Activated naive CD8-positive, alpha-beta T cell treated with anti-CD3 and anti-CD28 coated beads, Interleukin-2, amount 50 U/mL, for 24 hours (primary cell): ENCODE data around the gene CCR5AS.
"Not testable (repeated sequence)": the region's sequence is repeated elsewhere in the genome, so short reads cannot be mapped to it uniquely, and the experiment has no call there.

Experiments
- ATAC-seq: fragments of 150-1000 bp; cut with Tn5 transposase; one replicate; pipeline ENCODE4 v1.10.0; 2021
- DNase-seq: peaks from one replicate; pipeline ENCODE4 v3.0.0; 2021
- H3K27ac Mint-ChIP-seq: one replicate; pipeline ENCODE4 v1.8.0; 2021; ENCODE audit warnings: mild to moderate bottlenecking, mixed read lengths
- H3K27me3 Mint-ChIP-seq: one replicate; pipeline ENCODE4 v1.8.0; 2021; ENCODE audit warnings: mixed read lengths
- H3K36me3 Mint-ChIP-seq: one replicate; pipeline ENCODE4 v1.8.0; 2021; ENCODE audit warnings: low read depth, mixed read lengths
- H3K4me1 Mint-ChIP-seq: one replicate; pipeline ENCODE4 v1.8.0; 2021; ENCODE audit warnings: mixed read lengths
- H3K4me3 Mint-ChIP-seq: one replicate; pipeline ENCODE4 v1.8.0; 2021; ENCODE audit warnings: mild to moderate bottlenecking, moderate library complexity, mixed read lengths
- H3K9me3 Mint-ChIP-seq: one replicate; pipeline ENCODE4 v1.8.0; 2021; ENCODE audit warnings: mixed read lengths

CCR5AS gene

DNA sequence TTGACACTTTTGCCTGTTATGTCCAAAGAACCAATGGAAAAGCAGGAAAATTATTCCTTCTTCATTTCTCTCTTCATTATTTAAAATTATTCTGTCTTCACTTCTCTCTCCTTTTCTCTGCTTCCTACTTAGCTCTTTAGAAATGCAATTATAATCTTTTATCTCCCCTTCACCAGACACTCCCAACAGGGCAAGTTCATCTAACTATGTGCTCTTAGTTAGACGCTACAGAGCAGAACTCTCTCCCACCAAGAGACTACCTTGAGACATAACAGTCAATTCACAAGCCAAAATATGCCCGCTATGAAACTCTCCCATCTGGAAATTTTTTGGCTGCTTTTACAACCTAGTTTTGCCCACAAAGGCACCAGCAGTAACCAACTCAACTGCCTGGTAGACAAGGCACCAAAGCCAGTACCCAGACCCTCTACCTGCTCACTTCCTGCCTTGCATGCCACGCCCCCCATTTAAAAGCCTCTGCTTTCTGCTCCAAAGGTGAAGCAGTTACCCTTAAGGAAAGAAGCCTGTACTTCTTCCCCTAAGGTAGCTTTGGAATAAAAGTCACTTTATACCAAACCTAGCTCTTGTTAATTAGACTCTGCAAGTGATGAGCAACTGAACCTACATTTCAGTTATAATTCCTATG is 28.3 kb upstream of the CCR5AS start:
- H3K4me3 Mint-ChIP-seq = no peak overlapping the region
- H3K27me3 Mint-ChIP-seq = no peaks in the 10 kb centered on the region
- peaks cover 8% of the 10 kb centered on the region for H3K36me3 Mint-ChIP-seq
- no peak overlapping the region for H3K27ac Mint-ChIP-seq
- ATAC-seq (no peak), DNase-seq (no peak)
- peaks cover 16% of the 10 kb centered on the region for H3K9me3 Mint-ChIP-seq
- peaks cover 1% of the 10 kb centered on the region for H3K4me1 Mint-ChIP-seq

GRCh38 chr3:46433841-46434240 is 27.0 kb upstream of the CCR5AS start:
- Mint-ChIP-seq H3K36me3 (peaks cover 8% of the 10 kb centered on the region), H3K27ac (no peak overlapping the region)

DNA sequence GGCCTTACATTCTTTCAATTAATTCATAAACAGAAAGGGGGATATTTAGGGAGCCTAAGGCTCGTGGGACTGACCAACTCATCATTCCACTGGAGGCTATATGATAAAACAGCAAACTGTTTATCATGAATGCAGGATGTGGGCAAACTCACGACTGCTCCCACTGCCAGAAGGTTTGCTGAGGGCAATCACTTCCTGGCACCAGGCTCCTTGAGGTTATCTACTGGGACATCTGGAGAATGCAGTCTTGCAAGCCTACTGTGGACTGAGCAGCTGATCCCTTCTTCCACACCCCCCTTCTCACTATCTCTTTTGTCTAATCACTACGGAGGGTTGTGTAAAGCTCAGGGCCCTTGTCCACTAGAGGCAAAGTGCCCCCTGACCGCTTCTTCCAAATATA is 26.3 kb upstream of the CCR5AS start:
- not testable (repeated sequence) for H3K4me3 Mint-ChIP-seq, H3K36me3 Mint-ChIP-seq, ATAC-seq, H3K27ac Mint-ChIP-seq, DNase-seq, H3K4me1 Mint-ChIP-seq, H3K27me3 Mint-ChIP-seq
- H3K9me3 Mint-ChIP-seq = peaks cover 16% of the 10 kb centered on the region

More at GRCh38 chr3:46433841-46434240, 27.0 kb upstream of the CCR5AS start:
- Mint-ChIP-seq H3K27me3 (no peaks in the 10 kb centered on the region), H3K4me1 (no peaks in the 10 kb centered on the region), H3K9me3 (peaks cover 16% of the 10 kb centered on the region), H3K4me3 (no peak overlapping the region)
- DNase-seq = no peak
- ATAC-seq = no peak

GRCh38 chr3:46431905-46432304 is 25.0 kb upstream of the CCR5AS start:
- H3K27ac Mint-ChIP-seq, H3K4me1 Mint-ChIP-seq, DNase-seq, H3K27me3 Mint-ChIP-seq, ATAC-seq, H3K4me3 Mint-ChIP-seq, H3K36me3 Mint-ChIP-seq: not testable (repeated sequence)
- H3K9me3 Mint-ChIP-seq = peaks cover 16% of the 10 kb centered on the region

- not testable (repeated sequence) for H3K36me3 Mint-ChIP-seq, H3K27me3 Mint-ChIP-seq, H3K27ac Mint-ChIP-seq, H3K4me1 Mint-ChIP-seq, DNase-seq, H3K4me3 Mint-ChIP-seq, ATAC-seq
- peaks cover 16% of the 10 kb centered on the region for H3K9me3 Mint-ChIP-seq
These were observed 24.0 kb upstream of the CCR5AS start for GRCh38 chr3:46430879-46431278.

GRCh38 chr3:46429671-46430070 is 22.8 kb upstream of the CCR5AS start:
- Mint-ChIP-seq H3K4me3 (no peak overlapping the region), H3K9me3 (peaks cover 16% of the 10 kb centered on the region), H3K4me1 (no peaks in the 10 kb centered on the region), H3K36me3 (peaks cover 8% of the 10 kb centered on the region), H3K27me3 (no peaks in the 10 kb centered on the region), H3K27ac (no peak overlapping the region)
- no peak for DNase-seq
- no peak for ATAC-seq

DNA sequence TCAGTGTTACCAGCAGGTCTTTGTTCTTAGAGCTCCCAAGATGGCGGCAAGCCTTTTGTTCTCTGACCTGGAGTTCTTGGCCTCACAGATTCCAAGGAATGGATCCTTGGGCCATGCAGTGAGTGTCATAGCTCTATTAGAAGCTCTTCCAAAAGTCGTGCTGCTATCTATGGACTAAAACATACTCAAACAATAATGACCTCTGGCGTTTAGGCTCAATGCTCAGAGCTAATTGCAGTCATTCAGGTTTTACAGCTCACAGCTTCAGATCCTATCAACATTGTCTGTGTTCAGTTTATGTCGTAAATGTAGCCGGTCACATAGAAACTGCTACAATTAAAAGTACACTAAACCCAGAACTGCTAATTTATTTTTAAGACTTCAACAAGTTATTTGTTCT is 22.4 kb upstream of the CCR5AS start:
- Mint-ChIP-seq H3K4me1 (no peaks in the 10 kb centered on the region), H3K27me3 (no peaks in the 10 kb centered on the region)

DNA sequence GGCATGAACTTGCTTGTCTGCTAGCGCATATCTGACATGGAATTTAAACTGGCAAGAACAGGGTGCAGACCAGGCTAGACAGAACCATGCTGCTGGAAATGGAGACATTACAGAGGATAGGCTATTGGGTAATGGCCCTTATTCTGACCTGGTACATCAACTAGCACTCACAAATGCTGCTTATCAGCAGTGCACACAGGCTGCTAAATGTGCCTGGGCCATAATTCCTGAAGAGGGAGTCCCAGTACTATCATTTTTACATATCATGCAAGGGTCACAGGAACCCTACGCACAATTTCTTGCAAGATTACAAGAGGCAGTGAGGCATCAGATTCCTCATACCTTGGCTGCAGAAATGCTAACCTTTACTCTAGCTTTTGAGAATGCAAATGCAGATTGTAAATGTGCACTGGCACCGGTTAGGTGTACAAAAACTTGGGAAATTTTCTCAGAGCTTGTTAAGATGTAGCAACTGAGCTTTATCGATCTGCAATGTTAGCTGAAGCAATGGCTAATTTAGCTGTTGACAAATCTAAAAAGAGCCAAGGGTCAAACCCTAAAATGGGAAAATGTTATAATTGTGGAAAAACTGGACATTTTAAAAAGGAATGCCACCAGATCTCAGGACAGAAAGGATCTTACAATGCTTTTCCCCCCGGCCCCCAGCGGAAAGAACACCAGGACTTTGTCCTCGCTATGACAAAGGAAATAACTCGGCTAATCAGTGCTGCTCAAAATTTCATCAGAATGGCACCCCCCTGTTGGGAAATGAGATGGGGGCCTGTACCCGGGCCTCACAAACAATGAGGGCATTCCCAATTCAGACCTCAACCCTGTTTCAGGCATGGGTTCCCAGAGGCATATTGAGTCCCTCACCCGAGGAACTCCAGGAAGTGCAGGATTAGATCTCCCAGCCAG is 21.3 kb upstream of the CCR5AS start:
- ATAC-seq (no peak), DNase-seq (no peak)
- Mint-ChIP-seq H3K36me3 (peaks cover 8% of the 10 kb centered on the region), H3K27ac (no peak overlapping the region), H3K4me1 (no peaks in the 10 kb centered on the region), H3K27me3 (no peaks in the 10 kb centered on the region), H3K9me3 (peaks cover 16% of the 10 kb centered on the region), H3K4me3 (no peak overlapping the region)

More for the DNA sequence above, 22.4 kb upstream of the CCR5AS start:
- H3K27ac Mint-ChIP-seq = no peak overlapping the region
- H3K36me3 Mint-ChIP-seq = peaks cover 8% of the 10 kb centered on the region
- DNase-seq (no peak), ATAC-seq (no peak)
- H3K9me3 Mint-ChIP-seq = peaks cover 16% of the 10 kb centered on the region
- H3K4me3 Mint-ChIP-seq = no peak overlapping the region

DNA sequence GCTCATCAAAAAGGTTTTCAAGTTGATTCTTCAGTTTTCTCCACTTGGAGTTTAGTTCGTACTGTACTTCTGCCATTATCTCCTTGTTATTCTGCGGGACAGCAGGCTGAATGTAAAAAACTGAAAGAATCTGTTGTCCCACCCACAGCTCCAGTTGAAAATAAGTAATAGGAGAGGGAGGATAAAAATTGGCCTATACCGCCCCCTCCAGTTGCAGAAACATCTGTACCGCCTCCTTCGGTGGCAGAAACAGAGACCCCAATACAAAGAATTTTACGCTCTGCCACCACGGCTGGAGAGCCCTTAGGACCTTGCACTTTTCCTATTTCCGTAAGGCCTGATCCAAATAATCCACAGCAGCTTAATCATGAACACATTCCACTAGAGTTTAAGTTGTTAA is 20.5 kb upstream of the CCR5AS start:
- not testable (repeated sequence) for H3K4me1 Mint-ChIP-seq, H3K4me3 Mint-ChIP-seq

GRCh38 chr3:46426476-46426875 is 19.6 kb upstream of the CCR5AS start:
- ATAC-seq, H3K27ac Mint-ChIP-seq, DNase-seq, H3K9me3 Mint-ChIP-seq, H3K27me3 Mint-ChIP-seq, H3K4me3 Mint-ChIP-seq, H3K4me1 Mint-ChIP-seq, H3K36me3 Mint-ChIP-seq: not testable (repeated sequence)

More for the DNA sequence above, 20.5 kb upstream of the CCR5AS start:
- peaks cover 14% of the 10 kb centered on the region for H3K9me3 Mint-ChIP-seq
- not testable (repeated sequence) for H3K36me3 Mint-ChIP-seq, H3K27me3 Mint-ChIP-seq, DNase-seq, ATAC-seq, H3K27ac Mint-ChIP-seq

- no peaks in the 10 kb centered on the region for H3K4me1 Mint-ChIP-seq
- H3K9me3 Mint-ChIP-seq = no peaks in the 10 kb centered on the region
- no peaks in the 10 kb centered on the region for H3K27me3 Mint-ChIP-seq
- H3K27ac Mint-ChIP-seq = no peak overlapping the region
- H3K36me3 Mint-ChIP-seq = no peaks in the 10 kb centered on the region
- DNase-seq (no peak), ATAC-seq (no peak)
- H3K4me3 Mint-ChIP-seq = no peak overlapping the region
These were observed 16.7 kb upstream of the CCR5AS start for GRCh38 chr3:46423588-46423987.

- no peak overlapping the region for H3K27ac Mint-ChIP-seq
- H3K4me3 Mint-ChIP-seq = no peak overlapping the region
- ATAC-seq (no peak), DNase-seq (no peak)
- H3K4me1 Mint-ChIP-seq = no peaks in the 10 kb centered on the region
- H3K9me3 Mint-ChIP-seq = no peaks in the 10 kb centered on the region
- H3K36me3 Mint-ChIP-seq = no peaks in the 10 kb centered on the region
- no peaks in the 10 kb centered on the region for H3K27me3 Mint-ChIP-seq
These were observed 15.8 kb upstream of the CCR5AS start for GRCh38 chr3:46422617-46423016.

- Mint-ChIP-seq H3K27ac (no peak overlapping the region), H3K36me3 (no peaks in the 10 kb centered on the region), H3K4me3 (no peak overlapping the region), H3K9me3 (no peaks in the 10 kb centered on the region), H3K27me3 (no peaks in the 10 kb centered on the region), H3K4me1 (peaks cover 13% of the 10 kb centered on the region)
- ATAC-seq = no peak
- no peak for DNase-seq
These were observed 14.1 kb upstream of the CCR5AS start for GRCh38 chr3:46420931-46421330.

DNA sequence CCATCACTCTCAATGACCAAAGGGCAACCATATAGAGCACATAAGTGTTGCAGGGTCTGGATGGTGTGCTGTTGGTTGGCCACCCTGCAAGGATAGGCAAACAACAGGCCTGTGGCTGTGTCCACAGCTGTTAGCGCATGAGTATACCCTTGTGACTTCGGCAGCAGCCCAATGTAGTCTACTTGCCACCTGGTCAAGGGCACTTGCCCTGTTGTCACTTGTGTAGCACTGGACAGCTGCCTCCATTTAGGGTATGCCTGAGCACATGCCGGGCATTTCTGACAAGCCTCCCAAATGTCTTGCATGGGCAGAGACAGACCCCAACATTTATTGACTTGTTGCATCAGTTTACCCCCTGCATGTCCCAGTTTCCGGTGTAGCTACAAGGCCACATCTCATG is 12.9 kb upstream of the CCR5AS start:
- no peaks in the 10 kb centered on the region for H3K36me3 Mint-ChIP-seq
- no peaks in the 10 kb centered on the region for H3K27me3 Mint-ChIP-seq
- no peaks in the 10 kb centered on the region for H3K9me3 Mint-ChIP-seq
- no peak for ATAC-seq
- H3K4me1 Mint-ChIP-seq = peaks cover 18% of the 10 kb centered on the region
- no peak overlapping the region for H3K27ac Mint-ChIP-seq
- no peak for DNase-seq
- no peak overlapping the region for H3K4me3 Mint-ChIP-seq
